ENCODE measurements around the gene EXOC4.
"Not testable (repeated sequence)": the region's sequence is repeated elsewhere in the genome, so short reads cannot be mapped to it uniquely, and the experiment has no call there.

EXOC4 gene

DNA sequence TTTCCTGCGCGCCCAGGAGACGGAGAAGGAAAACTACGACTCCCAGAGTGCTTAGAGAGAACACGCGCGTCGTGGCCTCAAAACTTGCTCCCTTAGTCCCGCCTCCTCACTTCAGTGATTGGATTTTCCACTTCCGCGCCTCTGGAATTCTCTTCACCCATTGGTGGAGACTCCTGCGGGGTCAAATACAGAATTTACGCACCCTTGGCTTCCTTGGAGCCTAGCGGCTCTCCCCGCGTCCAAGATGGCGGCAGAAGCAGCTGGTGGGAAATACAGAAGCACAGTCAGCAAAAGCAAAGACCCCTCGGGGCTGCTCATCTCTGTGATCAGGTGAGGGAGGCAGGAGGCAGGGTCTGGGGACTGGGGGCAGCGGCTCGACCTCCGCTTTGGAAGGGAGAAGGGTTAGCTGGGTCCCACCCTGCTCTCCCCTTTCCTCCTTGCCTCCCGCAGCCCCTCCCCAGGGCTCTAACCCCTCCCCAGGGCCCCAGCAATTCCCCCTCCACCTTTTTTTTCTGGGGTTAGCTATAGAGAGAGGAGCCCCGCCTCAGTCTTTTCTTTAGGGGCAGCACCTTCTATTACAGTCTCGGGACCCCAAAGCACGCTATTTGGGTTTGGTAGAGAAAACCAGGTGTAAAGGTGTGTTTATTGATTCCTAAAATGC, at the start of gene EXOC4:
TSS of gene EXOC4 (plus strand) at position 221 of the 661 bp plus-strand sequence.
- peak; percentile 92 for DNase-seq (ENCODE audit: low spot score)

DNA sequence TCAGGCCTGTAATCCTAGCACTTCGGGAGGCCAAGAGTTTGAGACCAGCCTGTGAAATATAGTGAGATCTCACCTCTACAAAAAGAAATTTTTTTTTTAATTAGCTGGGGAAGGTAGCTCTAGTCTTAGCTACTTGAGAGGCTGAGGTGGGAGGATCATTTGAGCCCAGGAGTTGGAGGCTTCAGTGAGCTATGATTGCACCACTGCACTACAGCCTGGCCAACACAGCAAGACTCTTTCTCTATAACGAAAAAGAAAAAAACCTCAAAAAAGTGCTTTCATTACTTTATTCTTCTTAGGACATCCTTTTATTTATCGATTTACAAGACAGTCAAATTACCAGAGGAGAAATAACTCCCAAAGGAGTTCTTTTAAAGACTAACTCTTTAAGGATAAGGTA, 49.4 kb upstream of the EXOC4 start:
- no peak for DNase-seq (ENCODE audit: low spot score)

DNA sequence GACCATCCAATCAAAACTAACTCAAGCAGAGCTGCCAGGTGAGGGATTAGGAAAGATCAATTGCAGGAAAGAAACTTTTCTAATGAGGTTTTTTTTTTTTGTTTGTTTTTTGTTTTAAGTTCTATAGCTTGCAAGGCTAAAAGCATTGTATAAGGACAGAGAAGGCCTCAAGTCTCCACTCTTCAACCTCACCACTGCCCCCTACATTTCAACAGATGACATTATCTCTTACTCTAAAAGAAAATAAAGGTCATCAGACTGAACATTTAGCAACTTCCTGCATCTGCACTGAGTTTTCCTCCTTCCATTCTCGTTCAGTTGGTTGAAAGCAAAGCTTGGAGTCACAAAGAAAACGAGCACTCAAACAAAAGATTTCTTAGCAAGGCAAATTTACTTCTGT, 45.2 kb upstream of the EXOC4 start:
- DNase-seq (ENCODE audit: low spot score), result no peak

DNA sequence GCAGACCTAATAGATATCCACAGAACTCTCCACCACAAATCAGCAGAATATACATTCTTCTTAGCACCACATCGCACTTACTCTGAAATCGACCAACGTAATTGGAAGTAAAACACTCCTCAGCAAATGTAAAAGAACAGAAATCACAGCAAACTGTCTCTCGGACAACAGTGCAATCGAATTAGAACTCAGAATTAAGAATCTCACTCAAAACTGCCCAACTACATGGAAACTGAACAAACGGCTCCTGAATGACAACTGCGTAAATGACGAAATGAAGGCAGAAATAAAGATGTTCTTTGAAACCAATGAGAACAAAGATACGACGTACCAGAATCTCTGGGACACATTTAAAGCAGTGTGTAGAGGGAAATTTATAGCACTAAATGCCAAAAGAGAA, 42.1 kb upstream of the EXOC4 start:
- DNase-seq (ENCODE audit: low spot score), result not testable (repeated sequence)

DNA sequence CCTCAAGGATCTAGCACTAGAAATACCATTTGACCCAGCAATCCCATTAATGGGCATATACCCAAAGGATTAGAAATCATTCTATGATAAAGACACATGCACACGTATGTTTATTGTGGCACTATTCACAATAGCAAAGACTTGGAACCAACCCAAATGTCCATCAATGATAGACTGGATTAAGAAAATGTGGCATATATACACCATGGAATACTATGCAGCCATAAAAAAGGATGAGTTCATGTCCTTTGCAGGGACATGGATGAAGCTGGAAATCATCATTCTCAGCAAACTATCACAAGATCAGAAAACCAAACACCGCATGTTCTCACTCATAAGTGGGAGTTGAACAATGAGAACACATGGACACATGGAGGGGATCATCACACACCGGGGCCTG, 39.1 kb upstream of the EXOC4 start:
- DNase-seq (ENCODE audit: low spot score), result not testable (repeated sequence)

DNA sequence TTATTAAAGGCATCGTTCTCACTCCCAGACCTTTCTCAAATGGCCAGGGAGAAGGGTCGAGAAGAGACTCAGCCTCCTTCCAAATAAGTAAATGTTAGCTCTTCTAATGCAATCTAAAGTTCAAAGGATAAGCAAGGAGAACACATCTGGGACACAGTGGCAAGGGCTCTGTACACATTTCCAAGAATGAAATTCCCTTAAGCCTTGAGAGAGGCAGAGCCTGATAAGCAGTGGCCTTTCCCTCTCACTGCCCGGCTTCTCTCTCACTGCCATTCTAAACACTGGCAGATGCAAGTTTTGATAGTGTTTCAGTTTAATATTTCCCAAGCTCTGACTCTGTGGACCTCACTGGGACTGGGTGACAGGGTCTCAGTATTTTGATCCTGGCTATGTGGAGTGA, 35.1 kb upstream of the EXOC4 start:
- no peak for DNase-seq (ENCODE audit: low spot score)

DNA sequence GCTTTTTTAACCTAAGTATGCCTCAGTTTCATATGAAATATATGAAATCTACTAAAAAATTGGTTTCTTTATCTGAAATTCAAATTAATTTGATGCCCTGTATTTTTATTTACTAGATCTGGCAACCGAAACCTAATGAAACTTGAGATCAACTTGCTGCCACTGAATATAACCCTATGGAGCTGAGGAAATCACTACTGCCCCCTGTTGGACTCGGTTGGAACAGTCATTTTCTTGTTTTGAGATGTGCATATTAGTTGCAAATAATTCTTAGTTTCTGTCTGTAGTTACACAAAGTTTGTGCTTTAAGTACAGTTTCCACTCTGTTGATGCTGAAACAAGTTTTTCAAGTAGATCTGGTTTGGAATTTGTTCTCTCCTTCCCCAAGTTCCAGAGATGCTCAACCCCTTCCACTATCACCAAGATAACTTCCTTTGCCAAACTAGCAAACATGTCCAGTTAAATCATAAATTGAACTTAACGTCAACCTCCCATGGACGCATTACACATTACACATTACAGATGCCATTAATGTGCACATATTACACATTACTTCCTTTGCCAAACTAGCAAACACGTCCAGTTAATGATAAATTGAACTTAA, 22.2 kb upstream of the EXOC4 start:
- DNase-seq (ENCODE audit: low spot score), result peak; percentile 39

DNA sequence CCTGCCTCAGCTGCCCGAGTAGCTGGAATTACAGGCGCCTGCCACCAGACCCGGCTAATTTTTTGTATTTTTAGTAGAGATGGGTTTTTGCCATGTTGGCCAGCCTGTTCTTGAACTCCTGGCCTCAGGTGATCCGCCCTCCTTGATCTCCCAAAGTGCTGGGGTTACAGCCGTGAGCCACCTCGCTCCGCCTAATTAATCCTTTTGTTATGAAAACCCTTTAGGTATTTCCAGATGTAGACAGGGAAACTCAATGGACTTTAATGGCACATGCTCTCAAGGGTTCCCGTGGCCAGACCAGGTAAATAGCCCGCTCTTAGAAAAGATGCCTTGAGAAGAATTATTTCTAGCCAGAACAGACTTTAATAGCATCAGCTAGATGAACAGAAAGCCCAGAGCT, 19.7 kb upstream of the EXOC4 start:
- DNase-seq (ENCODE audit: low spot score), result no peak

DNA sequence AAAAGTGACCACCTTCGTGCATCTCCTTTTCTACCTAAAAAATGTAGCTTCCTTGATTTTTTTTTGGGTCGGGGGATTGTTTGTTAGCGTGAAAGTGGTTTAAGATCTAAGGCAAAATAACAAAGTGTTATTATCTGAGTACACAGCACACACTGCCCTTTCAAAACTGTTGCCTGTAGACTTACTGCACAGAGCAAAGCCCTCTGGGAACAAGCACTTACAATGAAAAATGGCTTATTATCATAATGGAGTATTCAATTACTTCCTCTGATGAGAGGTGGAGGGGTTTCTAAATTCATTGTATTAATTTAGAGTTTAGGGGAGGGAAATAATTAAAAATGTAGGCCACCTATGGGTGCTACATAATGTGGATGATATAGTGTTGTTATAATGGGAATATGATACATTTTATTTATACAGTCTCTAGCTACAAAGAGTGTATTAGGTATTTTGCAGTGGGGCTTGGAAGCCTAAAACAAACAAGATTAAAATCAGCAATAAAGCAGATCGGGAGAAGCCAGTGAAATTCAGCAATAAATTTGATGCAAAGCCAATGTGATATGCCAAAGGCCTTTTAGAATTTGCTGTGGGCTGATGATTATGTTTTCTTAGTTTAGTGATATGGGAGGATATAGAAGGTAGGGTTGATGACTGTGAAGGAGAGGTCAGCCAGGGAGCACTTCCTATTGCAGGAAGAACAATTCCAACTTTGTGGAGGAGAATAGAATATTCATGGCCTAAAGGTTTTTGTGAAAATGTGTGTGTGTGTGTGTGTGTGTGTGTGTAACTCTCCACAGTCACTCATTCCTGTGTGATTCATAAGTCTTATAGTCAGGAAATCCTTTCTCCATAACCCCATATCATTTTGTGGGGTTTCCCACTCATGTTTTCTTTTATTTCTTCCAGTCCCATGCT, 17.7 kb upstream of the EXOC4 start:
- DNase-seq (ENCODE audit: low spot score), result no peak

DNA sequence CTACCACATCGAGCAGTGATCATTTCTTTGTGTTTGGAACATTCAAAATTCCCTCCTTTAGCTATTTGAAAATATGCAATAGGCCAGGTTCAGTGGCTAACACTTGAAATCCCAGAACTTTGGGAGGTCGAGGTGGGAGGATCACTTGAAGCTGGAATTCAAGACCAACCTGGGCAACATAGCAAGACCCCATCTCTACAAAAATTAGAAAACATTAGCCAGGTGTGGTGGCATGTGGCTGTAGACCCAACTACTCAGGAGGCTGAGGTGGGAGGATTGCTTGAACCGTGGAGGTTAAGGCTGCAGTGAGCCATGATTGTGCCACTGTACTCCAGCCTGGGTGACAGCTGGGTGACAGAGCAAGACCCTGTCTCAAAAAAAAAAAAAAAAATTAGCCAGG, 15.3 kb upstream of the EXOC4 start:
- DNase-seq (ENCODE audit: low spot score), result no peak

DNA sequence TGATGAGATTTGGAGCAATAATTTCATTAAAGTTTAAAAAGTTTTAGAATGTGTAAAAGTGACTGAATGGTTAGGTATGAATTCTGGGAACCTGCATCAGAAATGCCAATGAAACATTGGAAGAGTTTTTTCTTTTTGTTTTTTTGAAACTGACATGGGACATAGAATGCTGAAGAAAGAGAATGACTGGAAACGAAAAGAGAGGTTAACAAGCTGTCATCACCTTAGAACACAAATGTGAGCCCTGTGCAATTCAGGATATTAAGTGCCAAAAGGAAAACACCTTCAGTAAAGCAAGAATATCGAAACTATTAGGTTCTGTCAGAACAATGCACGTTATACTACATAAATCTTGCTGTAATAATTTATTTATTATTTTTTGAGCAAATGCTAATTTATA, 12.6 kb upstream of the EXOC4 start:
- no peak for DNase-seq (ENCODE audit: low spot score)

DNA sequence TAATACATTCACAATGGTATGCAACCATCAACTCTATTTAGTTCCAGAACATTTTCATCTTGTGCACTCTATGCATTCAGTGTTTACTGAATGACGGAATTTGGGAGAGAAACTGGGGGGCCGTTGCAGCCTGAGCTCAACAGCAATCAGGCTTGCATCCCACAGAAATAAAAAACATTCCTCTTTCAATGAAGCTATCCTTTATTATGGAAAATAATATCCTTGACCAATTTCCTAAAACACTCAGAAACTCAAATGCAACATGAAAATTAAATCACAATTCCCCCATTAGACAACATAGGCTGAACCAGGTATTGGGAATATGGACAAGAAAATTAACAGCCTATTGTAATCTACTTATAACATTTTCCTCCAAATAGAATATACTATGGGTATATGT, 6.3 kb upstream of the EXOC4 start:
- DNase-seq (ENCODE audit: low spot score), result no peak

DNA sequence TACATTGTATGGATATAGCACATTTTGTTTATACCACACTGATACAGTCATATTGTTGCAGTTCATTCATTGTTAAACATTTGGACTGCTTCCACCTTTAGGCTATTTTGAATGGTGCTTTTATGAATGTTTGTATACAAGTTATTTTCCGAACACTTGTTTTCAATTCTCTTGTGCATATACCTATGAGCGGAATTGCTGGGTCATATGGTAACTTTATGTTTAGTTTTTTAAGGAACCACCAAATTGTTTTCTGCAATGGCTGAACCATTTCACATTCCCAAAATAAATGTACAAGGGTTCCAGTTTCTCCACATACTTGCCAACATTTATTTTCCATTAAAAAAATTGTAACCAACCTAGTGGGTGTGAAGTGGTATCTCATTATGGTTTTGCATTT, 4.0 kb upstream of the EXOC4 start:
- DNase-seq (ENCODE audit: low spot score), result no peak

DNA sequence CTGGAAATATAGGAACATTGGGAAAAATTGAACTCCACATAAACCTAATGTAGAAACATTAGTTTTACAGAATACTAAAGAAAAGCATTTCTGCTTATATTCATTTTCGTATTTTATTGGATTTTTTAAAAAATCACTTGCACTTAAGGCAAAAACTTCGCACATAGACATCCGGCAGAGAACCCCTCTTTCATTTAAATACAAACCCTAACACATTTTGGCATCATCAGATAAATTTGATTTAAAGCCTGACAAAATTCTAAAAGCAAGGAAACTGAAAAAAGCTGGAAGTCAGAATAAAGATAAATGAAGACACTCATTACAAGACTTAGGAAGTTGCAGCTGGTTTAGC, 396 bp upstream of the EXOC4 start:
- no peak for DNase-seq (ENCODE audit: low spot score)

DNA sequence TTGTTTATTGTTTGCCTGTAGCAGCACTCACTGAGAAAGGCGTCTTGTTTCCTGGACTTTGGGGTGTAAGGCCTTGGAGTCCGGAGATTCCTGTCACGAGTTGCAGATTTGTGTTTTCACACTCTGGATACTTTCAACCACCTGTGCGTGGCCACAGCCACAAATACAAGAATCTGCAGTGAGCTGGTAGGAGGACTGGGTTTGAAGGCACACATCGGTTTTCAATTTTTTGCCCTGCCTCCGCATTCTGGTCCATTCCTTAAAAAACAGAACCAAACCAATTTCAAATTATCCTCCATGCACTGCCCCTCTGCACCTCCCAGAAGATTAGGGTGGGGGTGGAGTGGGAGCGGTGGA, 619 bp downstream of the EXOC4 start:
- no peak for DNase-seq (ENCODE audit: low spot score)

DNA sequence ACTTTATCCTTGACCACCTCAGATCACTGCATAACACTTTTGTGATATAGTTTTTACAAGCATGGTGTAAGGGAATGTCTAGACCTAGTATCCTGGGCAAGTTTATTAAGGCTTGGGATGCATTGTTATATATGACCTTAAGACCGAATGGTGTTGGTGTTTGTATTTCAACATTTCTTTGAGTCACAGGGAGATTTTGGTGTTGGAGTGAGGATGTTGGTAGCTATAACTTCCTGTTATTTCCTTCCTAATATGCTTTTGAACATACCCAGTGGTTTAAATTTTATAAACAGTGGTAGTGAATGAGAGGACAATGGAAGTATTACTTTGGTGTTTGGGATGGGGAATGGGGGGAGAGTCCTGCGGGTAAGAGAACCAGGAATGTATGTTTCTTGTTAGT, 2.6 kb downstream of the EXOC4 start:
- DNase-seq (ENCODE audit: low spot score), result no peak

DNA sequence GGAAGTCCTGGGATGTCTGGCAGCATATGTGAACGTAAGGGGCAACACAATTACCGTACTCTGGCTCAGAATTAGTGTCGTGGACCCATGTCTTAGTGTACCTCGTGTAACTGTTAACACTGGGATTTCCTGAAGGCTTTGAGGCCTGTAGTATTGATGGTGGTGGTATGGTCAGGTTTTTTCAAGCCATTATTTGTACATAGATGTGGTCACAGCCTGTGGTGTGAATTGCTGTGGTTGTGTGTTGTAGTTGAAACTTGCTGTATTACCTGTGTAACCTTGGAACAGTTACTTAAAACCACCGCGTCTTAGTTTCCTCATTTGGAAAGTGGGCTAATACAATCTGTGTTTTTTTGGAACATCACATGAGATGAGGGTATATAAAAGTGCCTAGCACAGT, 5.3 kb downstream of the EXOC4 start:
- no peak for DNase-seq (ENCODE audit: low spot score)

DNA sequence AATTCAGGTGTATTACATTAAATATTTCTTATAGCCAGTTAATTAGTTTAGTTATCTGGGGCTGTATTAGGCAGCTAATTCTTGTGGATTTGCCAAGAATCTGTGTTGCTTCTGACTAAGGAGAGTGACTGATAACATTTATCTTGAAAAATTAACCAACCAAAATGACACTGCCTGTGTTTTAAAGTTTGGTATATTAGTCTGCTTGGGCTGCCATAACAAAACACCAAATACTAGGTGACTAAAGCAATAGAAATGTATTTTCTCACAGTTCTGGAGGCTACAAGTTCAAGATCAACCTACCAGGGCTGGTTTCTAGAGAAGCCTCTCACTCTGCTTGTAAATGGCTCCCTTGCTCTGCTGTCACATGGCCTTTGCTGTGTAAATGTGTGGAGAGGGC, 12.9 kb downstream of the EXOC4 start:
- no peak for DNase-seq (ENCODE audit: low spot score)

DNA sequence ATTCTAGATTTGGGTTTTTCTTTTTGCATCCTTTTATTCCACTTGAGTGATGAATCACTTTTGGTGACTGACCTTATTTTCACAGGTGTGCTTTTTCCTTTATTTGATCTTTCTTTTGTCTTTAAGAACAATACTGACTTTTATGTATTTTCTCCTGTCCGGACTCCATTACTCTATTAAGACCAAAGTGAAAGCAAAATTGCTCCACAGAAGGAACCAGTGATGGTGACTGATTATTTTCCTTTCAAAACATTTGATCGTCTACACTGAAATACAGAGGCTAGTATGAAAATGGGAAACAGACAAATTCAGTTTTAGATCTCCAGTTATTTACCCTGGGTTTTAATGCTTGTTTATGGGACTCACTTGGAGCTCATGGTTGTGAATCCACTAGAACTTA, 15.5 kb downstream of the EXOC4 start:
- DNase-seq (ENCODE audit: low spot score), result no peak

DNA sequence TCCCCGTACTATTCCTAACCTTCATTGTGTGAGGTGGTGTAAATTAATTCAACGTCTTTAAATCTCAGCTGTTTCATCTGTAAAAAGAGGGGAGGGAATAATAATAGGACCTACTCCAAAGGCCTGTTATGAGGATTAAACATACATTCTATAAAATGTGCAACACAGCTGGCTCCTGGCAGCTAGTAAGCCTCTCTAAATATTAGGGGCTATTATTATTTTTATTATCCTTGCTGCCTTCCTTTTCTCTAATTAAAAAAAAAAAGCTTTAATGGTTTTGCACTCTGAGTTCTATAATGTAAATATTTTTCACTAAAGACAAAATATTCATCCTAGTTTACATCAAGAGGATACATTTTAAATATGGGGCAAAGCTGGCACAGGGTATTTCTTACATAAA, 19.5 kb downstream of the EXOC4 start:
- no peak for DNase-seq (ENCODE audit: low spot score)

DNA sequence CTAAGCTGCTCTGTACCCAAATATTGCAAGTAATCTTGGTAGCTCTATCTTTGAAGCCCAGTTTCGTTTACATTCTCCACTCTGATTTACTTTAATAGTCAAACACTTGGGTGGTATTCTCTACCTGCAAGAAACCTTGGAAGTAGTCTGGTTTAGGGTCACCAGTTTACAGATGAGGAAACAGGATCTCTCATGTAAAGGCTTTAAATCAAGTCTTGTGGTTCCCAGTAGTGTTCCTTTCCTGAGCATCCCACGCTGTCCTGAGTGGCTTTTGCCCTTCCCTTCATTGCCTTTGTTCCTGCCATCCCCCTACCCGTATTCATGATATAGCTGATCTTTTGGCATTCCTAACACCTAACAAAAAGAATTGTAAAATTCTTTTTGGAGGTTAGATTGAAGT, 20.3 kb downstream of the EXOC4 start:
- no peak for DNase-seq (ENCODE audit: low spot score)

DNA sequence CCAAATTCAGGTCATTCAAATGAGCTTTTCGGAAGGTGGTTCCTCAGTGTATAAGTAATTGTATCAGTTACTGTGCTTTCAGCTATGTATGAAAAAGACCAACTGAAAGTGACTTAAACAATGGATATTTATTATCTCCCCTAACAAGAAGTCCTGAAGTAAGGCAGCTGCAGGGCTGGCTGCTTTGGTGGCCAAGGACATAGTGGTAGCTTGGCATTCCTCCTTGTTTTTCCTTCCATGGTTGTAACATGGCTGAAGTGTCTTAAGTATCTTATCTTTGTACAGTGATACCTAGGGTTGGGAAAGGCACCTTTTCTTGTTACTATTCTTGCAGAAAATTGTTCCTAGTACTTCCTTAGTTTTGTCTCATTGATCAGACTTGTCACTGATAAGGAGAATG, 21.4 kb downstream of the EXOC4 start:
- no peak for DNase-seq (ENCODE audit: low spot score)

DNA sequence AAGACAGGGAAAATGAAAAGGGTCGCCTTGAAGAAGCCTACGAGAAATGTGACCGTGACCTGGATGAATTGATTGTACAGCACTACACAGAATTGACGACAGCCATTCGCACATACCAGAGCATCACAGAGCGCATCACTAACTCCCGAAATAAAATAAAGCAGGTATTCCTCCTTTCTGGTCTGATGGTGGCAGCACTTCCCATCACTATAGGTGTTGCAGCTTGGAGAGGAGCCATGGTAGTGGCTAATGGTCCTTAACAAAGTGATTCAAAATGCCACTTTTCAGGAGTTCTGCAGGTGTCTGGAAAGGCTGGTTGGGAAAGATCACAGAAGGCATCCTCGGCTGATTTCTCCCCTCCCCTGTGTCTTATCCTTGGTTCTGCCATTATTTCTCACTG, 22.1 kb downstream of the EXOC4 start:
- DNase-seq (ENCODE audit: low spot score), result no peak
